Measurements from ENCODE around the gene PUS1.

DNA sequence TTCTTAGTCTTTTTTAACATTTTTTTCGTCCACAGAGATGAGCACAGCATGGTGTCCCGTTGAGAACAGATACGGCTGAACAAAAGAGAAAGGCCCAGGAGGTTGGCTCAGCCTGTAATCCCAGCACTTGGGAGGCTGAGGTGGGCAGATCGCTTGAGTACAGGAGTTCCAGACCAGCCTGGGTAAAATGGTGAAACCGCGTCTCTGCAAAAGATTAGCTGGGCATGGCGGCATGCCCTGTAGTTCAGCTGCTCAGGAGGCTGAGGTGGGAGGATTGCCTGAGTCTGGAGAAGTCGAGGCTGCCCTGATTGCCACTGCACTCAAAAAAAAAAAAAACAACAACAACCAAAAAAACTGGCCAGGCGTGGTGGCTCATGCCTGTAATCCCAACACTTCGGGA, 14.8 kb downstream of the PUS1 start:
- TF ChIP-seq RCOR1 (IDR thresholded peaks at IDR 0.05; ENCODE audit: borderline replicate concordance in 1 of 2, low read depth in 2 of 2, low read length in 2 of 2) (no peak), EP300 (IDR thresholded peaks at IDR 0.05; ENCODE audit: low read length) (no peak), HDAC2 (IDR thresholded peaks at IDR 0.05) (no peak), LARP7 (IDR thresholded peaks at IDR 0.05) (no peak), SIN3A (IDR thresholded peaks at IDR 0.05; ENCODE audit: borderline replicate concordance in 2 of 2, control insufficient read depth in 1 of 2, low read depth in 2 of 2, low read length in 2 of 2) (no peak), MXI1 (IDR thresholded peaks at IDR 0.05; ENCODE audit: low read depth, low read length) (no peak), MAZ (CRISPR knock-in tag; conservative IDR thresholded peaks at IDR 0.05 in 1 of 2, IDR thresholded peaks at IDR 0.05 in 1 of 2) (no peak)
- TF ChIP-seq, protein P1, sequence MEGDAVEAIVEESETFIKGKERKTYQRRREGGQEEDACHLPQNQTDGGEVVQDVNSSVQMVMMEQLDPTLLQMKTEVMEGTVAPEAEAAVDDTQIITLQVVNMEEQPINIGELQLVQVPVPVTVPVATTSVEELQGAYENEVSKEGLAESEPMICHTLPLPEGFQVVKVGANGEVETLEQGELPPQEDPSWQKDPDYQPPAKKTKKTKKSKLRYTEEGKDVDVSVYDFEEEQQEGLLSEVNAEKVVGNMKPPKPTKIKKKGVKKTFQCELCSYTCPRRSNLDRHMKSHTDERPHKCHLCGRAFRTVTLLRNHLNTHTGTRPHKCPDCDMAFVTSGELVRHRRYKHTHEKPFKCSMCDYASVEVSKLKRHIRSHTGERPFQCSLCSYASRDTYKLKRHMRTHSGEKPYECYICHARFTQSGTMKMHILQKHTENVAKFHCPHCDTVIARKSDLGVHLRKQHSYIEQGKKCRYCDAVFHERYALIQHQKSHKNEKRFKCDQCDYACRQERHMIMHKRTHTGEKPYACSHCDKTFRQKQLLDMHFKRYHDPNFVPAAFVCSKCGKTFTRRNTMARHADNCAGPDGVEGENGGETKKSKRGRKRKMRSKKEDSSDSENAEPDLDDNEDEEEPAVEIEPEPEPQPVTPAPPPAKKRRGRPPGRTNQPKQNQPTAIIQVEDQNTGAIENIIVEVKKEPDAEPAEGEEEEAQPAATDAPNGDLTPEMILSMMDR (IDR thresholded peaks at IDR 0.05 in 2 of 3, conservative IDR thresholded peaks at IDR 0.05 in 1 of 3; ENCODE audit: insufficient read depth in 2 of 3, low read depth in 1 of 3, low read length in 3 of 3) = no peak
- TF ChIP-seq, protein P2, sequence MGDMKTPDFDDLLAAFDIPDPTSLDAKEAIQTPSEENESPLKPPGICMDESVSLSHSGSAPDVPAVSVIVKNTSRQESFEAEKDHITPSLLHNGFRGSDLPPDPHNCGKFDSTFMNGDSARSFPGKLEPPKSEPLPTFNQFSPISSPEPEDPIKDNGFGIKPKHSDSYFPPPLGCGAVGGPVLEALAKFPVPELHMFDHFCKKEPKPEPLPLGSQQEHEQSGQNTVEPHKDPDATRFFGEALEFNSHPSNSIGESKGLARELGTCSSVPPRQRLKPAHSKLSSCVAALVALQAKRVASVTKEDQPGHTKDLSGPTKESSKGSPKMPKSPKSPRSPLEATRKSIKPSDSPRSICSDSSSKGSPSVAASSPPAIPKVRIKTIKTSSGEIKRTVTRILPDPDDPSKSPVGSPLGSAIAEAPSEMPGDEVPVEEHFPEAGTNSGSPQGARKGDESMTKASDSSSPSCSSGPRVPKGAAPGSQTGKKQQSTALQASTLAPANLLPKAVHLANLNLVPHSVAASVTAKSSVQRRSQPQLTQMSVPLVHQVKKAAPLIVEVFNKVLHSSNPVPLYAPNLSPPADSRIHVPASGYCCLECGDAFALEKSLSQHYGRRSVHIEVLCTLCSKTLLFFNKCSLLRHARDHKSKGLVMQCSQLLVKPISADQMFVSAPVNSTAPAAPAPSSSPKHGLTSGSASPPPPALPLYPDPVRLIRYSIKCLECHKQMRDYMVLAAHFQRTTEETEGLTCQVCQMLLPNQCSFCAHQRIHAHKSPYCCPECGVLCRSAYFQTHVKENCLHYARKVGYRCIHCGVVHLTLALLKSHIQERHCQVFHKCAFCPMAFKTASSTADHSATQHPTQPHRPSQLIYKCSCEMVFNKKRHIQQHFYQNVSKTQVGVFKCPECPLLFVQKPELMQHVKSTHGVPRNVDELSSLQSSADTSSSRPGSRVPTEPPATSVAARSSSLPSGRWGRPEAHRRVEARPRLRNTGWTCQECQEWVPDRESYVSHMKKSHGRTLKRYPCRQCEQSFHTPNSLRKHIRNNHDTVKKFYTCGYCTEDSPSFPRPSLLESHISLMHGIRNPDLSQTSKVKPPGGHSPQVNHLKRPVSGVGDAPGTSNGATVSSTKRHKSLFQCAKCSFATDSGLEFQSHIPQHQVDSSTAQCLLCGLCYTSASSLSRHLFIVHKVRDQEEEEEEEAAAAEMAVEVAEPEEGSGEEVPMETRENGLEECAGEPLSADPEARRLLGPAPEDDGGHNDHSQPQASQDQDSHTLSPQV (IDR thresholded peaks at IDR 0.05) = no peak
